ENCODE results near the gene HMG20A.

Gene HMG20A

DNA sequence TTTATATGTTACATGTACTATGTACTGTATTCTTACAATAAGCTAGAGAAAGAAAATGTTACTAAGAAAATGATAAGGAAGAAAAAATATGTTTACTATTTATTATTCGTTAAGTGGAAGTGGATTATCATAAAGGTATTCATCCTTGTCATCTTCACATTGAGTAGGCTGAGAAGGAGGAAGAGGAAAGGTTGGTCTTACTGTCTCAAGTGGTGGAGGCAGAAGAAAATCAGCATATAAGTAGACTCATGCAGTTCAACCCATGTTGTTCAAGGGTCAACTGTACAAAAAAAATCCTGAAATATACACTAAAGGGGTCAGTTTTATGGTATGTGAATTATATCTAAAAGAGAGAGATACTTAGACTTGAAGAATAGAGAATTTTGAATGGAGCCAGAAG lies 5.7 kb downstream of the HMG20A start:
- in situ Hi-C loops (cut with MboI; ENCODE audit: low sequenced_read_pairs) = no loop called here

DNA sequence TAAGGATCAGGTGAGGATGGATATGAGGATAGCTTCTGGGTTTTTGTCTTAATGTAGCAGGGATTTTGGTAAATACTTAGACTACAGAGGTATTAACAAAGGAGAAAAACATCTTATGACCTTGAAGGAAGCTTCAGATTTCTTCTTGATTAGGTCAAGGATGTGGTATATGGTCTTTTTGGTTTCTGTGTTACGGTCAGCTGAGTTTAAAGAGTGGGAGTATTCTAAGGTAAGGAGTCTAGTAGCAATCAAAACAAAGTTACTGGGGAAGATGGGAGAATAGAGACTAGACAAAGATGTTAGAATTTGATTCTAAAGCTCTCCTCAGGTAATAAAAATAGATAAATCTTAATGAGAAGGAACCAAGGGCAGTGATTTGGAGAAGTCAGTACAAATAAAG lies 6.2 kb downstream of the HMG20A start:
- in situ Hi-C loops (cut with MboI; ENCODE audit: low sequenced_read_pairs) = no loop called here

DNA sequence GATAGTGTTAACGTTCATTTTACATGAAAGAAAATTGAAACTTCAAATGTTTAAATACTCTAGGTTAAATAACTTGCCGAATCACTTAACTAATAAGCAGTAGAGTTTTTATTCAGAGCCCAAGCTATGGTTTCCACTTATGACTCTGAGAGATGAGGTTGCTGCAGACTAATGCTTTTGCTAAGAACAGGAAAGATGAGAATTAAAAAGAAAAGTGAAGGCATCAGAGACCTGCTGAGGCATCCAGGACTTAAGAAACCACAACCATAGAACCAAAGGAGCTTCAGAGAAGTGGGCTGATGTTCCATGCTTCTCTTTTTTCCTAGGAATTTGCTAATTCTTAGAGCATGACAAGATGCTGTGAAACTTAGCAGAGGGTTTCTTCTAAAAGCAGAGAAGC lies 9.5 kb downstream of the HMG20A start:
- in situ Hi-C loops (cut with MboI; ENCODE audit: low sequenced_read_pairs) = no loop called here

DNA sequence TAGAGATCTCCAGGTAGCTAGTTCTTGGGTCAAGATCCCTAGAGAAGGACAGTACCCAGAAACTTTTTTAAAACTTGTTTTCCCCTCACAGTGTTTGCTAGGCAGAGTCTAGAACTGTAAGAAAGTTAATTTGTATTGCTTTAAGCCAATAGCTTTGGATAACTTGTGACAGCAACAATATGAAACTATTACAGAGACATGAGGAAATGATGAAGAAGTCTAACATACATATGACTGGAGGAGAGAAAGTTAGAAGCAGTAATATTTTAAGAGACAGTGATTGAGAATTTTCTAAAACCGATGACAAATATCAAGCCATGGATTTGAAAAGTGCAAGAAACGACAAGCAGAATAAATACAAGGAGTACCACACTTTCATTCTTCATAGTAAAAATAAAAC lies 10.0 kb downstream of the HMG20A start:
- in situ Hi-C loops (cut with MboI; ENCODE audit: low sequenced_read_pairs) = no loop called here

DNA sequence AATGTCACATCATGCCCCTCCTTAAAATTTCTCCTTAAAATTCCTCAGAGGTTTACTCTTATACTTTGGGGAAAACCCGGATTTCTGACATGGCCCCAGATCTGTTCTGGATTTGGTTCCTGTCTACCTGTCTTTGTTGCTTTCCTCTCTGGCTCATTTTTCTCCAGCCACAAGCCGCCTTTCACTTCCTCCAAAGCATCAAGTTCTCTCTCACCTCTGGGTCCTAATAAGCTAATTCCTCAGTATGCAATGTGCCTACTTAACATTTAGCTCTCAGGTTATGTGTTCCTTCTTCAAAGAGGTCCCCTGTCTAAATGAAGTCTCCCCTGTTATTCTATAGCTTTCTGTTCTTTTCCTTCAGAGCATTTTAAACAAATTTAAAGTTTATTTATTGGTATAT lies 16.1 kb downstream of the HMG20A start:
- in situ Hi-C loops (cut with MboI; ENCODE audit: low sequenced_read_pairs) = no loop called here

DNA sequence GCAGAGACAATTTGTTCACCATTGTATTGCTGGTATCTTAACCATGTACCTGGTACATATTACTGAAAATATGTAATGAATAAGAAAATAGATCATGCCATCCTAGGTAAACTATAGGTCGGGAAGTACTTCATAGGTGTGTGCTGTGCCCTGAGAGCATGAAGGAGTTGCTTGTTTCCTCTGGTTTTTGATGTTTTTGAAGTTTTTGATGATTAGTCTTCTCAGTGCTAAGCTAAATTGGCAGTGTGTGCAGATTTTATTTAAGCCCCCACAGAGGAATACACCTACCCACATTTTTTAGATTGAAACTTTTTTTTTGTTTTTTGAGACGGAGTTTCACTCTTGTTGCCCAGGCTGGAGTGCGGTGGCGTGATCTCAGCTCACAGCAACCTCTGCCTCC lies 16.6 kb downstream of the HMG20A start:
- in situ Hi-C loops (cut with MboI; ENCODE audit: low sequenced_read_pairs) = no loop called here

DNA sequence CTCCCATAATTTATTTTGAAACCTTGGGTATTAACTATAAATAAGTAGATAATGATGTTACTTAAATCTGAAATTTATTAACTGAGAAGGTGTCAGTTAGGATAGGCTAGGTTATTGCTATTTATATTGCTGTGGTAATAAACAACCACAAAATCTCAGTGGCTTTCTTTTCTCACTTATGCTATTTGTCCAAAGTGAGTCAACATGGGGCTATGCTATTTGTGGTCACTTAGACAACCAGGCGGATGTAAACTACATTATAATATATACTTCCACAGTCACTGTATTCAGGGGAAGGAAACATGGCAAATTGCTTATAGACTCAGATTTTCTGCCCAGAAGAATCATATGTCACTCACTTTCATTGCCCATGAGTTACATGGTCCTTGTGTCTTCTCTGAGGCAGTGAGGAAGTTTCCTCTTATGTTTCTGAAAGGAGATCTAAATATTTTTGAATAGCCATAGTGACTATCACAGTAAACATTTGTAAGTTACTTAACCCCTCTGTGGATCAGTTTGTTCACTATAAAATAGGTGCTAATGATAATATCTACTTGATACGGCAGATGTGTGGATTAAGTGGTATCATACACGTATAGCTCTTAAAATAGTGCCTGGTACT lies 19.8 kb downstream of the HMG20A start:
- in situ Hi-C loops (cut with MboI; ENCODE audit: low sequenced_read_pairs) = no loop called here

DNA sequence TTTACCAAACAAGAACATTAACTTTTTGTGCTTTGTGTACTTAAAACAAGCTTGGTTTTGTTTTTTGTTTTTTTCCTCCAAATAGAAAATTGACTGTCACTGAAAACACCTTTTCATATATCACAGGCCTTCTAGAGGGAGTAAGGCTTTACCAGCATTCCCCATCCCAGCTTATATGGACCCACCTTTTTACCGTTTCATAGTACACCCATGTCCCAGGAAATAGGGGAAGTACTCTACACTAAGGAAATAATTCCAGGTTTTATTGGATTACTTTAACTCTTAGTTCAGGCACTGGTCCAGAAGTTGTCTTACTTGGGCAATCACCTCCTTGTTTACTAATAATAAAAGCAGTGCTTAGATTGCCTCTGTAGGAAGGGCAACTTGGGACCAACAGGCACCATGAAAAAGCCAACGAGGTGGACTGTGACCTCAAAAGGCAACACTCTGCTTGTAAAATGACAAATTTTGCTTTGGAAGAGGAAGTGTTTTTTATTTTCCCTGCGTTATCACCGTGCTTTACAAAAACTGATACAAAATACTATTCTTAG lies 26.2 kb downstream of the HMG20A start:
- in situ Hi-C loops (cut with MboI; ENCODE audit: low sequenced_read_pairs) = no loop called here

DNA sequence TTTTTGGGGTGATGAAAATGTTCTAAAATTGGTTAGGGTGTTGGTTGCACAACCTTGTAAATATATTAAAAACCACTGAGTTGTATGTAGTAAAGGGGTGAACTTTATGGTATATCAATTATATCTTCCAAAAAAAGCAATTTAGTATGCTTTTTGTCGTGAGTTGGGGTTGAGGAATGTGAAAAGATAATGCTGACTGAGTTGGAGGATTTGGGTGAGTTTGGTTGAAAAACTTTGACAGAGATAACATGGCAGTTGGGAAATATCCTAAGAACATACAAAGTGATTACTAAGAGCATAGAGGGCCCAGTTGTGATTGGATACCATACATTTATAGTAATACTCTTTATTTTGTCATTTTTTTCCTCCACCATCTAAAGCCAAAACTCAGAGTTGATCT lies 33.6 kb downstream of the HMG20A start:
- in situ Hi-C loops (cut with MboI; ENCODE audit: low sequenced_read_pairs) = no loop called here

DNA sequence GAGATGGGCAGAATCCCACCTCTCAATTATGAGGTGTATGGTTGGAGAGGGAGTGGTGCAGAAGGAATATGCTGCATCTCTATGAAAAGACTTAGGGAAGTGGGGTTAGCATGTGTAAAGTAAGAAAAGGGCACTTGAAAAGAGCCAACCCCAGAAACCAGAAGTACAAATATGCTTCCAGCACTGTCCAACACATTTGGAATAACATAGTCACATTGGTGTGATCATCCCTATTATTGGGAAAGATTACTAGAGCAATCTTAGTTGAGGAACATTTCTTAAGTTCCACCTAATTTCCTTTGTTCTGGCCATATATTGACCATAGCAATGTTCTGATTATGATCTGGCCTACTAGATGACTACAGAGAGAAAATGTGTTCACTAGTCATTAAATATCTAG lies 34.3 kb downstream of the HMG20A start:
- in situ Hi-C loops (cut with MboI; ENCODE audit: low sequenced_read_pairs) = no loop called here

DNA sequence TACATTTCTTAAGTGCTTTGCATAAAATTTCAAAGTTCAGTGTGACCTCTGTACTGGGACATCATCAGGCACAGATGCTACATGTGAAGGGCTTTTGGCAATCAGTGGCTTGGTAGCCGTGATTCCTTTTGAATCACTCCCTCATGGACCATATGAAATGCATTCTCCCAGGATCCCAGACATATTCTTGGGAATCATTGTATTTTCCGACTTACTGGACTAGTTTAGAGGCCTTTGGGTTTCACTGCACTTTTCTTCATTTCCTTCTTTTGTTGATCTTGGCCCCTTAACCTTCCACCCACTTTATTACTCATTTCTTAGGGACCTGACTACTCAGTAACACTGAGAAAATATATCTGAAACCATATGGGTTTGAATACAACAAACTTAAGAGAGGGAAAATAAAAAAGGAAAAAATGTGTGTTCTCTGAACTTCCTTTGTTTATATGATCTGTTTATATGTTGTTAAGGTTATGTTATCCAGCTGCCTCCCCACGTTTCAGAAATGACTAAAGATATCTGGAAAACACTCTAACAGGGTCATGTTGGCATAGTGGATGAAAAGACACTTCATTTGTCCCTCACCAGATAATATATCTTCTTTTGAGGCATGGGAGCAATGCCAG lies 35.1 kb downstream of the HMG20A start:
- in situ Hi-C loops (cut with MboI; ENCODE audit: low sequenced_read_pairs) = no loop called here

DNA sequence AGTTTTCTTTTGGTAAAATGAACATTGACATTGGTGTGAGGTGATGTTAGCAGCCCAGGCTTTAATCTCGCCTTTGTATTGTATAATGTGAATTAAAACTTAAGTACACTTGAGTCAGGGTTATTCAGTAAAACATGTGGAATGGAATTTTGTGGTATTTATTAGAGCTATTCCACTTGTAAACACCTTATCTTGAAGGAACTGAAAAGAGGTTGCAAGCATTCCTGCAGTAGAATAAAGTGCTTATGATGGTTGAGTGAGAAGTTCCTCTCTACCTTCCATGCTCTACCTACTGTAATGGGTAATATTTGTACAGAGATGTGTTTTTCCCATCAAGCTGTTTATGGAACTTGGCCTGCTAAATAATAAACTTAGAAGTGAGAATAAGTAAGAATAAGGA lies 36.1 kb downstream of the HMG20A start:
- in situ Hi-C loops (cut with MboI; ENCODE audit: low sequenced_read_pairs) = no loop called here

DNA sequence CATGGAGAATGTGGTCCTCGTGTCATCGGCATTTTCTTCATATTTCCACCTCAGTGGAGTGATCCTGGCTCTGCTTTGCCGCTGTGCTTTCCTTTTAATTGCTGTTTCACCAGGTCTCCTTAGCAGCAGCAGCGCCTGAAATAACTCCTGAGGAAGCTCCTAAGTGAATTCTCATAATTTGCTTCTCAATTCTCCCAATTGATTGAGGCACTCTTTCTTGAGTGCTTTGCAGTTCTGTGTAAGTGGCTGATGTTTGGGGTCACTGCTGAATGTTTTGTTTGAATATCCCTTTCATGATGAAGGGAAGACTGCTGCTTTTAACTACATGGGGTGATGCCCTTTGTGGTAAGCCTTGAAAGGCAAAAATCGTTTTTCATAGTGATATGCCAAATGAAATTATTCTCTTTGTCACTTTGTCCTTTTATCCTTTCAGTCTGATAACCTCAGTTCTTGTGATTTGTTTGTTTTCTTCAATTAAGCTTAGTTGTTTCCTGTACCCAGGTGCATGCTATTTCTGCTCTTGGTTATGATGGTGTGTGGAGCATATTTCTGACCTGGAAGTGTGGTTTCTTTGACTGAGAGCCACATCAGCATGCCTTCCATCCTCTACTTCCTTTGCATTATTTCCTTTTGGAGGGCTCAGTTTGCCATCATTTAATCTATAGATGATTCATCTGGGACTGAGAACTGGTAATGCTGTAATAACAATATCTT lies 36.7 kb downstream of the HMG20A start:
- in situ Hi-C loops (cut with MboI; ENCODE audit: low sequenced_read_pairs) = no loop called here

DNA sequence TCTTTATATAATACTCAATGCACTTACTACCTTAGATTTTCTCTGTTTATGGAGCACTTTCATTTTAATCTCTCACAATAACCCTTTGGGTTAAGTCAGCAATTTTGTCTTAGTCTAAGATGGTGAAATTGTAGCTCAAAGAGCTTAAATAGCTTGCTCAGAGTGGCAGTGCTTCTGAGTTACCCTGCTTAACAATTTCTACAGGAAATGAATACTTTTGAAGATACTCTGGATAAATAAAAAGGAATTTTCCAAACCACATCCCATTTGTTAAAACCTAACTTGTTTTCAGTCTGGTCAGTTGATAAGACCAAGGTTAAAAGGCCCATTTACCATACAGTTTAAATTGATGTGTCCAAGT lies 37.2 kb downstream of the HMG20A start:
- in situ Hi-C loops (cut with MboI; ENCODE audit: low sequenced_read_pairs) = no loop called here

DNA sequence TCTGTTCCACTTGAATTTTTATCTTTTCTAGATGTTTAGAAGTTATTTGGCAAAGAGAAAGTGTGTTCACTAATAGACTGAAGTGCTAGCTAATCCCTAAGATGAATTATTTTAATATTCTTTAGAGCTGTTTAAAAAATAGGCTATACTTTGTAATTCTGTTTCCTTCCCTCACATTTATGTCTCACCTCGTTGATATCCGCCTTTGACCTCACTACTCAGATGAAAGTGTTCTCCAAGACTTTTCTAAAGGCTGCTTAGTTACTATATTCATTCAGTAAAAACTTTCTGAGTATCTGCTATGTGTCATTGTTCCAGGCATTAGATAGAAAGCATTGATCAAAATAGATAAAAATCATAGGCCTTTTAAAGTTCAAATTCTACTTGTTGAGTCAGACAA lies 38.3 kb downstream of the HMG20A start:
- in situ Hi-C loops (cut with MboI; ENCODE audit: low sequenced_read_pairs) = no loop called here

DNA sequence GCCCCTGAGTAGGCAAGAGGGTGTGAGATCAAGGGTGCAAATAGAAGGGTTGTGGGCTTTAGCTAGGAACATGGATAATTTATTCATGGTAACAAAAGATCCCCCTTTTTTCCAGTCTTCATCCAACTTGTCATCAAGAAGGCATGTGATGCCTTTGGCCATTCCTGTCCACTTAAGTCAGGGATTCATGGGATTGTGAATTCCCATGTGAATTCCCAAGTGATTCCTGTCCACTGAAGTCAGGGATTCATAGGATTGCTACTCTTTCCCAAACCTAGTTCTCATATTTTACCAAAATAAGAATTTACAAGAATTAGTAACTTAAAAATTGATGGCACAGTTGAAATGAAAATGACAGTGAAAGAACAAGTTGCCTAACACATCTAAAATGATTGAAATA lies 40.8 kb downstream of the HMG20A start:
- in situ Hi-C loops (cut with MboI; ENCODE audit: low sequenced_read_pairs) = no loop called here

DNA sequence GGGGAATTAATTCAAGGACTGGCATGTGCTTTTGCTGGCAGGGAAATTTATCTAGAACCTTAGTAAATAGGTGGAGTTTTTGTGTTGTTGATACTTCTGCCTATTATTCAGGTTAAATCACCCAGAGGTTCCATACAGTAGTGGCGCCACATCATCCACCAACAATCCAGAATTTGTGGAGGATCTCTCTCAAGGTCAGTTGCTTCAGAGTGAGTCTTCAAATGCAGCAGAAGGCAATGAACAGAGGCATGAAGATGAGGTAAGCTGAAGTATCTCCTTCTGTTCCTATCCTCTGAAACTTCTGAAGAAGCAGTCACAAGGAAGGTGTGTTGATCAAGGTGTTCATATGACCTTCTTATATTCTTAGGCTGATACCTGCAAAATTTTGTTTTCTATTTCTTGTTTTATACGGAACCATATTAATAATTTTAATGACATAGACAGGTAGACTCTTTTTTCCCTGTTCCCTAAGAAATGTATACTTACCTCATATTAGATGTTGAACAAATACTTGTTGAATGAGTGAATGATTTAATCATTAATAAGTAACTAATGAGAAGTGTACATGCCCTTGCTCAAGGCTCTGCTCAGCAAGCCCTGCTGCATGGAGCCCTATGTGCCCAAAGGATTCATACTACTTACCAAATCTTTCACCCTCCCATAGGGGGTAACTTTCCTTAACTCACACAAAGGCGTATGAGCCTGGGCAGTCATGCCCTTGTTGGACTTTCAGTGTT lies 43.6 kb downstream of the HMG20A start:
- in situ Hi-C loops (cut with MboI; ENCODE audit: low sequenced_read_pairs) = no loop called here

DNA sequence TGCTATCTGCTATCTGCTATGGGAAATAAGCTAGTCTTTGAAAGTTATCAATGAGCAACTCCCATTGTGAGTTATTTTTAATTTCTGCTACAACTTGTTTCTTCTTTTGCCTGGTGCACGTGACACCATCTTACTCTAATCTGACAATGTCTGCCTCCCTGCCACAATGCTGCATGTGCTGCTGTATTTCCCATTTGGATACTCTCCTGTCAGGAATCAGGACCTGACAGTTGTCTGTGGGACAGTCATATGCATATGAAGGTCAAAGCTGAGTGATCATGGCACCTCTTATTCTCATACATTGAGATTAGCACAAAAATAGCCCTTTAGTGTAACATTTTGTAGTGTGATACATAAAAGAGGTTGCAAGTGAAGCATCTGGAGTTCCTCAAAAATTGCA lies 45.8 kb downstream of the HMG20A start:
- in situ Hi-C loops (cut with MboI; ENCODE audit: low sequenced_read_pairs) = no loop called here

DNA sequence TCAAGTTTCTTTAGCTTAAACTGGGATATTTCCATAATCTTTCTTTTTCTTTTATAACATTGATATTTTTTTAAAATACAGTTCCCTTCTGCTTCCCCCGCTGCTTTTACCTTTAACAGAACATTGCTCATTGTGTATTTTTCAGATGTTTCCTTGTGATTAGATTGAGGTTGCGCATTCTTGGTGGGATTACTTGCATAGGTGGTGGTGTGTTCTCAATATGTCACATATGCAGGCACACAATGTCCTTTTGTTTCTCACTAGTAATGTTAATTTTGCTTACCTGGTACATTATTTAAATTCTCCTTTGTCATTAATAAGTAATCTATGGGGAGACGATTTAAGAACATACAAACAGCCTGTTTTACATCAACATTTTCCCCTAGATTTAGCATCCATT lies 48.2 kb downstream of the HMG20A start:
- in situ Hi-C loops (cut with MboI; ENCODE audit: low sequenced_read_pairs) = no loop called here

DNA sequence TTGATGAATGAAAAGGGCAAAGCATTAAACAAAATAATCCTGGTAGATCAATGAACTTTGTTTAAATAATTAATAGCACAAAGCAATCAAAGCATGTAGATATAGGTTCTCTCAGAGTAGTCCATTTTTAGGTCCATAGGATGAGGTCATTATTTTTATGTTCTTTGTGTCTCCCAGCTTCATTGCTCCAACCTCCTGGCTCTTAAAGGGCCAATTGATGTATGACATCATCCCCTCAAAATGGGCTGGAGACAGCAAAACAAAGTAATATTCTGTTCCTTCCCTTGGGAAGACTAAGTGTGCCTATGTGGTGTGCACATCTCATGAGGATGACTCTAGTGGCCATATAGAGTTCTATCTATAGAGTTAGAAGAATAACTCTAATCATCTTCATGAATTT lies 49.5 kb downstream of the HMG20A start:
- in situ Hi-C loops (cut with MboI; ENCODE audit: low sequenced_read_pairs) = no loop called here

DNA sequence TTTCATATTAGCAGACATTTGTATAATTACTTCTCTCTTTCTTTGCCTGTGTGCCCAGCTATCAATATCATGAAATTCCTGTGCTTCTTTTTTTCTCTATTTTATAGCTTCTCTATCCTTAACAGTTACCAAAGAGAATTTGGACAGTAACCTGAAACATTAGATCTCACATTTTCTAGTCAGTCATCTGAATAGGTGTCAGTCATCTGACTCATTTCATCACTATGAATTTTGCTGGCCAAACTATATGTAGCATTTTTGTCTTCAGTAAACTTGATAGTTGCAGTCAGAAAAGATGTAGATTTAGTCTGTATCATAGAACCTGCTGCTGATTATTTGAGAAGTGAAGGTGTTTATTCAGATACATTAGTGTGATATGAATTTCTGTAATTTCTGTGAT lies 52.6 kb downstream of the HMG20A start:
- in situ Hi-C loops (cut with MboI; ENCODE audit: low sequenced_read_pairs) = no loop called here
